ENCODE measurements around the gene GHRL.
"Not testable (repeated sequence)": the region's sequence is repeated elsewhere in the genome, so short reads cannot be mapped to it uniquely, and the experiment has no call there.

- TF ChIP-seq CTCF, POLR2A (IDR thresholded peaks at IDR 0.05): not testable (repeated sequence)
These were observed 5.3 kb upstream of the GHRL start for GRCh38 chr3:10298064-10298463.

Data from adrenal gland (tissue), 5 donors.